NCI-H1417 (cell line): ENCODE data around the gene ZACN.

ENCODE experiments used
- DNase-seq, 3 experiments: peaks; one replicate each; lab custom pipeline; 2025; lab: John Stamatoyannopoulos, UW

The ZACN gene

DNA sequence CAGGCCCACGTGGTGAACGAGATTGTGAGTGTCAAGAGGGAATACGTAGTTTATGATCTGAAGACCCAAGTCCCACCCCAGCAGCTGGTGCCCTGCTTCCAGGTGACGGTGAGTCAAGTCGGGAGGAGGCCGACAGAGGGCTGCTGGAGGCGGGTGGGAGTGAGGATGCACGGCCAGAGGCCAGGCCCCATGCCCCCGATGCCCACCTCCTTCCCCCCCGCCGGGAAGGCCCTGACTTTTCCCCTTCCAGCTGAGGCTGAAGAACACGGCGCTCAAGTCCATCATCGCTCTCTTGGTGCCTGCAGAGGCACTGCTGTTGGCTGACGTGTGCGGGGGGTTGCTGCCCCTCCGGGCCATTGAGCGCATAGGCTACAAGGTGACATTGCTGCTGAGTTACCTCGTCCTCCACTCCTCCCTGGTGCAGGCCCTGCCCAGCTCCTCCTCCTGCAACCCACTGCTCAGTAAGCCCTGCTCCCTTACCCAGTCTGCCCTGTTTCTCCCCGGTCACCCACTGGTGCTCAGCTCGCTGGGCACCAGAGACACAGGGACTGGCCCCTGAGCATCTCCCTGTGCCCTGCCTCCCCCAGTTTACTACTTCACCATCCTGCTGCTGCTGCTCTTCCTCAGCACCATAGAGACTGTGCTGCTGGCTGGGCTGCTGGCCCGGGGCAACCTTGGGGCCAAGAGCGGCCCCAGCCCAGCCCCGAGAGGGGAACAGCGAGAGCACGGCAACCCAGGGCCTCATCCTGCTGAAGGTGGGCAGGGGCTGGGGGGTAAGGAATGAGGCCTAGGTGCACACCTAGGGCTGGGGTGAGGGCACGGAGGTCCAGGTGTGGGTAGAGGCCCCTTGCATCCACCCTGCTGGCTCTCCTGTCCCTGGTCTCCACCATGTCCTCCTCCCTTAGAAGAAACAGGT is 2.6 kb downstream of the ZACN start:
- DNase-seq = no peak

- DNase-seq = peak in 1 of 3 experiments; percentile 34
Observed at GRCh38 chr17:76082326-76083251, 3.6 kb downstream of the ZACN start.

GRCh38 chr17:76083536-76084182 is 4.7 kb downstream of the ZACN start:
- DNase-seq = peak in 1 of 3 experiments; percentile 44

- peak in 1 of 3 experiments; percentile 59 for DNase-seq
Observed at GRCh38 chr17:76085066-76085730, 6.2 kb downstream of the ZACN start.

DNA sequence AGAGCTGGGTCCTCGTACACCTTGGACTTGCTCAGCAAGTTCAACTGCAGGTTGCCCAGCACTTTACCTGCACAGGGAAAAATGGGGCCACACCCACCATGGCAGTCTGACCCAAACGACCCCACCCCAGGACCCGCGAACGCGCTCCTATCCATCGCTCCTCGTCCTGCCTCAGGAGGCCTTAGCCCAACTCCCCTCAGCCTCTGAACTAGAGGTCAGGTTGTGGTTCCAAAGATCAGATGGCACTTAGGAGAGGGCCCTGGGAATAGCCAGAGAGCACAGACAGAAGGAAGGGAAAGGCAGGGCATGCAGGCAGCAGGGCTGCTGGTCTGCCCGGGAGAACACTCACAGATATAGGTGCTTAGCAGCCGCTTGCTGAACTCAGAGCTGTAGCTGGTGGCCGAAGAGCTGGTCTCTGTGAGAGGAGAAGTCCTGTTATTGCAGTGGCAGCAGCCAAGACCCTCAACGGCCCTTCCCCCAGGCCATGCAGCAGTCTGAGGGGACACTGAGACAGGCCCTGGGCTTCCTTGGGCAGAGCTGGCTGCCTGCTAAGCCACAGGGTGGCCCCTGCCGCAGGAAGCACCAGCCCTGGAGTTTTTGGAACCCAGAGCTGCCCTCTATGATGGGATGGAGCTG is 6.9 kb downstream of the ZACN start:
- no peak for DNase-seq

- DNase-seq = no peak
Observed at GRCh38 chr17:76086384-76086783, 7.4 kb downstream of the ZACN start.

DNA sequence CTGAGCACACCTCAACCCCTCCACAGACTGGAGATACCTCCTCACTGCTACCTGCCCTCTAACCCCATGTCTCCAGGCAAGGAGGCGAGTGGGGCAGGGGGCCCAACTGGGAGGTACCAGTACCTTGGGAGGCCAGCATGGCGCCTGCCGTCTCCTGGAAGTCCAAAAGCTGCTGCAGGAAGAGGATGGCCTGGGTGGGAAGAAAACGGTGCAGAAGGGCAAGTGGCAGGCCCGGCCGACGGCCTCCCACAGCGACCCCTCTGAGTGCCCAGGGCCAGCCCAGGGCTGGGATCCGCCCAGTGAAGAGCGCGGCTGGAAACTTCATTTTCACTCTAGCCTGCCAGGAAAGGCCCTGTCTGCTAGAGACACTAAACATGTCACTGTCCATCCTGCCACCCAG is 8.5 kb downstream of the ZACN start:
- no peak for DNase-seq

DNA sequence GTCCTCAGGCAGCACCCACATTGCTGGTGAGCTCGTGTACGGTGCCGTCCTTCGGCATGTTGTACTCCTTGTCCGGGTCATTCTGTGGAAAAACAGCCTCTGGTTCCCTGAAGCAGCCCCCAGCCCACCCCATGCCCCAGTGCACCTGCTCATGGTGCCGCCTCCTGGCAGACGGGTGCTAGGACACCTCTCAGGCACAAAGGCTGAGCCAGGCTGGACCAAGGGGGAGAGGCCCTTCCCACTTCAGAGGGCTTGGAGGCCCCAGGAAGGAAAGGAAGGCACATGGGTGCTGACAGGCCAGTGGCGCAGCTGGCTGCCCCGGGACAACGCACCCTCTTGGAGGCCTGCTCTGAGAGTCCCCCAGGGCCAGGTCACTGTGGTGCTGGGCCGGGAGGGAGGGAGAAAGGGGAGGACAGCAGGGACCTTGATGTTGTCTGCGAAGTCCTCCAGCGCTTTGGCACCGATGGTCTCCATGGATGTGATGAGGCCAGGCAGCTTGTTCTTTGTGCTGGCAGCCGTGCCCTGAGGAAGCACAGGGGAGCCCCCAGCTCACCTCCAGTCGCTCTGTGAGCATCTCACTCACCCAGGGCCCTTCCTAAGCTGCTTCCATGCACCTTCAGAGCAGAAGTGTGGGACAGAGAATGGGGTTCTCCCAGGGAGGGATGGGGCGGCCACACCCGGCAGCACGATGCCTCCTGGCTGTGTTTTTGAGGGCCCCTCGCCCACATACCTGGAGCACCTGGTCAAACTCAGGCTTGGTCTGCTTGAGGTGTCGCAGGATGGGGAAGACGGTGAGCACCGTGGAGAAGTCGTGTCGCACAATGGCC is 9.3 kb downstream of the ZACN start:
- no peak for DNase-seq

- no peak for DNase-seq
Observed at GRCh38 chr17:76088868-76089576, 10.0 kb downstream of the ZACN start.

GRCh38 chr17:76089680-76090516 is 10.9 kb downstream of the ZACN start:
- no peak for DNase-seq

- DNase-seq = no peak
Observed at GRCh38 chr17:76090517-76091129, 11.6 kb downstream of the ZACN start.

- DNase-seq = no peak
Observed at GRCh38 chr17:76091526-76092286, 12.7 kb downstream of the ZACN start.

DNA sequence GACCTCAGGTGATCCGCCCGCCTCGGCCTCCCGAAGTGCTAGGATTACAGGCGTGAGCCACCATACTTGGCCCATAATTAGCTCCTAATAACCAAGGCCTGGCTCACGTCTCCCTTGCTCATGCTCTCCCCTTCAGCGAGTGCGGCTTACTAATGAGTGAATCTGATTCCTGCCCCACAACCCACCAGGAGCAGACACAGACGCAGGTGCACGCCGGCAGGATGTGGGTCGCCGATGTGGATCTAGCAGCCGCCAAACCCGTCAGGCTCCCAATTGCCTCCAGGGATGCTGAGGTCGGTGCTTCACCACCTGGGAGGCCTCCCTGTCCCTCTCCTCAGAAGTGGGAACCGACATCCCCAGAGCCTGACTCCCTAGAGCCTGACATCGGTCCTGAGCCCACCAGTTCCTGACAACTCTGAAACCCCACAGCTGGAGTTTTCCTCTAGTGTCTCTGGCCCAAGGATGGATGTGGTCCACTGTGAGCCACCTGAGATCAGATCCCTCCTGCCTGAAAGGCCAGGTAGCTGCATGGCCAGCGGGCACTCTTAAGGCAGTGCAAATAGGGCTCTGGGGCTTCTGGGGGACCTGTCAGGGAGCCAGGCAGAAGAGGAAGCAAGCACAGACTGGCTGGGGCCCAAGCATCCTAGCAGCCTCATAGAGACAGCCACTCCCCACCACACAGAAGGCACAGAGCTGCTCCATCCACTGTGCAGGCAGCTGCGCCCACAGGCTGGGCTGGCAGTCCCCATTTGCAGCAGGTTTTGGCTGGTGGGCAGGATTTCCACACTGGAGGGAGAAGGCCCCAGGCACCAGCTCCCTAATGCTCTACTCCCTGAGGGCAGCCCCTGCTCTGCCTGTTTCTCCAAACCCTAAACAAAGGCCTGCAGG is 13.8 kb downstream of the ZACN start:
- DNase-seq = no peak

DNA sequence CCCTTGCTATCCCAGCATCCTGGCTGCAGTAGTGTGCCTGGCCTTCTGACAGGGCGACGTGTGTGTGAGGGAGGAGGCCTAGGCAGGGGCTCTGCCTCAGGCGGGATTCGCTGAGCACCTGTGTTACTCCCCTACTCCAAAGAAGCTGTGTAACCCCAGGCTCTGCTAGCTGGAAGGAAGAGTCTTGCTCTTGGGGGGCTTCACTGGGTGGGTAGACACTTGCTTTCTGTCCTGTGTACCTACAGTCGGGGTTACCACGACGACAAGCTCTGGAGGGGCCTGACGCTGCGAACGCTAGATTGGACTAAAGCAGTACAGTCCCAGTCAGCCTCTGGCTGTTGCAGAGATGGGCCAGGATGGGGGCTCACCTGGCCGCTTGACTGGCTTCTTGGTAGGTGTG is 15.1 kb downstream of the ZACN start:
- no peak for DNase-seq

- DNase-seq = no peak
Observed at GRCh38 chr17:76095943-76096342, 17.0 kb downstream of the ZACN start.

GRCh38 chr17:76097716-76098295 is 18.8 kb downstream of the ZACN start:
- no peak for DNase-seq
